Activated CD4-positive, alpha-beta T cell treated with anti-CD3 and anti-CD28 coated beads for 1 hour (primary cell): ENCODE results near the gene FASN.

Source experiments
- DNase-seq: peaks from one replicate; pipeline ENCODE4 v3.0.0-alpha.2; 2020

Gene FASN

DNA sequence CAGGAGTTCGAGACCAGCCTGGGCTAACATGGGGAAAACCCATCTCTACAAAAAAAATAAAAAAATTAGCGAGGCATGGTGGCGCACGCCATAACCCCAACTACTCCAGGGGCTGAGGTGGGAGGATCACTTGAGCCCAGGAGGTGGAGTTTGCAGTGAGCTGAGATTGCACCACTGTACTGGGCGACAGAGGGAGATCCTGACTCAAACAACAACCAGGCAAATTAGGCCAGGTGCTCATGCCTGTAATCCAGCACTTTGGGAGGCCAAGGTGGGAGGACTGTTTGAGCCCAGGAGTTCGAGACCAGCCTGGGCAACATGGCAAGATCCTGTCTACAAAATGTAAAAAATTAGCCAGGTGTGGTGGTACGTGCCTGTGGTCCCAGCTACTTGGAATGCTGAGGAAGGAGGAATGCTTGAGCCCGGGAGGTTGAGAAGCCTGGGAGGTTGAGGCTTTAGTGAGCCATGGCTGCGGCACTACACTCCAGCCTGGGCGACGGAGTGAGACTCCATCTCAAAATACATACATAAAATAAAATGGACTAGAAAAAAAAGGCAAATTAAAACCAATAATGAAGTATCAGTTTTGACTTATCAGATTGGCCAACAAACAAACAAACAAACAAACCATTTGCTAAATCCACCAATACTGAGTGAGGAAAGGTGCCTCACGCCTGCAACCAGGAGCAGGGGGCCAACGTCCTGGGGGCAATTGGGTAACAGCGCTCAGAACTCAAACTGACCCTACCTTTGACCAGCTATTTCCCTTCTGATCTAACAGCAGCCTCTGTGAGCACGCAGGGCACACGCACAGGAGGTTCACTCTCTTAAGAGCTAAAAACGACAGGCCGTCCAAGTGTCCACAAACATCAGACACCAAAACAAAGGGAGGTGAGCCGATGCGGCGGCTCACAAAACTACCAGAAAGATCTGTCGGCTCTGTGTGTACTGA lies 19.4 kb upstream of the FASN start:
- no peak for DNase-seq

DNA sequence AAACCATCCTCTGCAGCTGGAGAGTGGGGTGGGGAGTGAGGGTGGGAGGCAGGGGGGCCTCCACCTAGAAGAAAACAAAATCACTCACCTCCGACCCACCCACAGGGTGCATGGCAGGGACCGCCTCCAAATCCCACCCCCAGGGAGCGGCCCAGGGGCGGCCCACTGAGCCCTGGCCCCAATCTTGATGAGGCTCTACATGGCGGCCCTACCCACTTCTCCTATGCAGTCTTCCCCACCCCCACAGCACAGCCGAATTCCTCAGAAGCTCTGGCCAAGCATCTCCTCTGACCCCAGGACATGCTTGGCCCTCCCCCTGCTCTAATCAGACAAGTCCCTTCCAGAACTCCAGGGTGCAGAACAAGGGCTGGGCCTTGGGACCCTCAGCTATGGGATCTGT lies 18.2 kb upstream of the FASN start:
- no peak for DNase-seq

DNA sequence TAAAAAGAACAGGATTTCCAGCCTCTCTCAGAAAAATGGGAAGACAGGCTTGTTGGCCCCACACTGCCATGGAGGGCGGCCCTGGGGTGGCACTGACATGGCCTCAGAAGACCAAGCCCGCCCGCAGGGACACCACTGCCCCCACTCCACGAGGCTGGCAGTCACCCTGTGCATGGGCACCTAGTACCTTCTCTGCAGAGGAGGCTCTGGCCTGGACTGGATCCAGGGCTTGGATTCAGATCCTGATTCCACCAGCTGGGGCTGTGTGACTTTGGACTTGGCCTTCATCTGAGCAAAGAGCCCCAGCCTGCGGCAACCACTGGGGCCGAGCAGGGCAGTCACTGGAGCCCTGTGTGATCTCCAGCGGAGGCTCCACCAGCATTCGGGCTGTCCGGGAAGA lies 16.8 kb upstream of the FASN start:
- no peak for DNase-seq

DNA sequence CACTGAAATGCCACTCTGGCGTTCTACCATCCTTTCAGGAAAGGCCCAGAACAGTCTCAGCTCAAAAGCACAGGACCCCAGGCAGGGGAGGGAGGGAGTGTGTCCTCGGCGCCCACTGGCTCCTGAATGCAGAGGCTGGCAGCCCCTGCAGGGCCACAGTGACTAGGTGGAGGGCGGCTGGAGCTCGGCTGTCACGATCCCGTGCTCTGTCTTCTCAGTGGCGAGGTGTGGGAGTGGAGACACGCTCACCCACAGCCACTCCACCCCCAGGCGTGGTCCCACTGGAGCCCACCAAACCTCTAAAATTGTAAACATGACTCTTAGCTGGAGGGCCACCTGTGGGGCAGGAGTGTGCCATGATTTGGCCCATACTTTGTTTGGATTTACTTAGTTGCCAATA lies 16.4 kb upstream of the FASN start:
- DNase-seq: no peak

DNA sequence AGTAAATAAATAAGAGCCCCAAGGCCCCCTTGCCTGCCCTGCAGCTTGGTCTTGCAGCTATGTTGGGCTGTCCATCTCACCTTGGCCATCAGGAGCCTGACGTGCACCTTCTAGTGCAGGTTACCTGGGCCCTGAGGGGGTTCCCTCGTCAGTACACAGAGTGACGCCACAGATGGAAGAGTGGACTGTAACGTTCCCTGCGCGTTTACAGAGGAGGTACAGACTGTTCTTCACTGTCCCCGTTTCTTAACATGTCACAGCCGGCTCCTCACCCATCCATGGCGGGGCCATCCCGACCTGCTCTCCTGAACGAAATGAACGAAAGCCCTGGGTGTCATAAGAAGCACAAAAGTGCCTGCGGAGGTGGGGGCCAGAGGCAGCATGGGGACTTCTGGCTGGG lies 15.9 kb upstream of the FASN start:
- no peak for DNase-seq

DNA sequence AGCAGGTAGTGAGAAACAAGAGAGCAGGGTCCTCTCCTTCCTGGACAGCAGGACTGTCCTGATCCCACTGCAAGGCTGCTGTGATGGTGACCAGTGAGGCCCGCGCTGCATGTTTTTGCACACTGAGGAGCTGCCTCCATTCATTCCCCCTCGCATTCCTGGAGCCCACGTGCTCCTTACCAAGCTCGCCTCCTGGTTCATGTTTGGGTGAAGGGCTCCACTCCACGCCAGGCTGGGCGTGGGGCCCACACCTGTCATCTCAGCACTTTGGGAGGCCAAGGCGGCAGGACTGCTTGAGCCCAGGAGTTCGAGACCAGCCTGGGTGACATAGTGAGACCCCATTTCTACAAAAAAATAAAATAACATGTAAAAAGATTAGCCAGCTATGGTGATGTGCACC lies 15.4 kb upstream of the FASN start:
- DNase-seq: no peak

DNA sequence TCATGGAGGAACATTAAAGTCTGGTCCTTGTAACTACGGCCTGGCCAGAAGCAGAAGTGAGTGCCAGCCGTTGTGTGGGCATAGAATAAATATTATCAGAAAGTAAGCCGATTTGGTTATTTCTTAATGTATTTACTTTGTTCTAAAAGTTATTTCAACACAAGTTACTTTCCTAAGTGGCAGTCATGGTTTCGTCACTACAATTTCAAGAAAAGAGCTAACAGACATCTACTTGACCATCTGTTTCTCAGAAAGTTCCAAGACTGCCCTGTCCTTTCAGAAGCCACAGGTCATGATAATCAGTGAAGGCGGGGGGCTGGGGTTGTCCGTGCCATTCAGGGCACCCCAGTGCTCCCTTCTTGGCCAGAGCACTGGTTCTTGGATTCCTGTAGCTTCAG lies 14.9 kb upstream of the FASN start:
- no peak for DNase-seq

DNA sequence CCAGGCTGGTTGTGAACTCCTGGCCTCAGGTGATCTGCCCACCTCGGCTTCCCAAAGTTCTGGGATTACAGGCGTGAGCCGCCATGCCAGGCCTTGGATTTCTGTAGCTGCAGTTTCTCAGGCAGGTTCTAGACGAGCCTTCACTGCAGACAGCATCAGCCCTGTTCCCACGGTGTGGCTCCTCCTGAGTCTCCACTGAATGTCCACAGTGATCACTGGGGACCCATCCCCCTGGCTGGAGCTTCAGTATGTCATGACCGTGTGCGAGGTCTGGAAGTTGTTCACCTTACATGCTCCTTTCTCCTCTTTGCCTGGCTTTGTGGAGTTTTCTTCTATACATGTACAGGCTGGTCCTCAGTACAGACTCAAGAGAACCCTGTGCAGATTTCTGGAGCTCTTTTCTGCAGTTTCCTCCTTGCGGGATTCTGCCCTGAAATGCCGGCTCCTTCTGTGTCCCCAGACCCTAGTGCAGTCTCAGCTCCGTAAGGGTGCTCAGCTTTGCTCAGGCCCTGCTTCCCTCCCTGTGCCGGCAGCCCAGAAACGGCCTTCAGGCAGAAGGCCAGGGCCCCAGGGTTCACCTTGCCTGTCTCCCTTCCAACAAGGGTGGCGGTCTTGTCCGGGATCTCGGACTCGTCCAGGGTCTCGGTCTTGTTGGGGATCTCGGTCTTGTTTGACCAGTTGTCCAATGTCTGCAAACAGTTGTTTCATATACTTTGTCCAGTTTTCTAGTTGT lies 14.3 kb upstream of the FASN start:
- DNase-seq: no peak

DNA sequence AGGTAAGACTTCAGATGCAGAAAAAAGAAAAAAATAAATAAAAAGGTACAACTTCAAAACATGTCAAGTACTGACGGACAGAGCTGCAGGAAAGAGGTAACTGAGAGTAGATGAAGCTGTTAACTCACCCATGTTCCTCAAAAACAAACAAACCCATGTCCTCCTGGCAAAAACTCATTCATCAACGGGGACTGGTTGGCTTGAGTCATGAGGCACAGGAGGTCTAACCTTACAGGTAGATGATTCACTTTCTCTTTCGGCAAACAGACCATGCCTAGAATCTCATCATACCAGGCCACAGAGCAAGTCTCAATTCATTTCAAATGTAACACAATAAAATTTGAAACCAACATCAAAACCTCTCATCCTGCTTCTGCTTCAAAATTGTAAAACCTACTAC lies 12.3 kb upstream of the FASN start:
- DNase-seq: no peak

DNA sequence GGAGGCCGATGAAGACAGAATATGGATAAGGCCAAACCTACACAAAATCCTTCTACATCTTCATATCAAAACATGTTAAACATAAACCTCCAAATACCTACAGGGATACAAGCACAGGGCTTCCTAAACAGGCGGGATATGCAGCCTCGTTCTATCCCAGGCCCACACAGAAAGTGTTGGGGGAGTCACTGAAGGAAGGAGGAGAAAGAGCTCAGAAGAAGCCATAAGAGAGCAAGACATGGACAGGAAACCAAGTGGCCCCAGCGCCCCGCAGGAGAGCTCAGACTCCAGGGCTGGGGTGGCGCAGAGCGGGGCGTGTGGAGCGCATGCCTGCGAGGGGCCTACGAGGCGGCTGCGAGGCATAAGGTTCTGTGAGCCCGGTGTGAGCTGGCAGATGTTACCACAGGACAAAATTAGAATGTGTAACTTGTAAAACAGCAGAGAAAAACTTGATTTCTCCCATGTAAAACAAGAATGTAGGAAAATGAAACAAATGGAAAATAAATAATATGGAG lies 11.0 kb upstream of the FASN start:
- no peak for DNase-seq

DNA sequence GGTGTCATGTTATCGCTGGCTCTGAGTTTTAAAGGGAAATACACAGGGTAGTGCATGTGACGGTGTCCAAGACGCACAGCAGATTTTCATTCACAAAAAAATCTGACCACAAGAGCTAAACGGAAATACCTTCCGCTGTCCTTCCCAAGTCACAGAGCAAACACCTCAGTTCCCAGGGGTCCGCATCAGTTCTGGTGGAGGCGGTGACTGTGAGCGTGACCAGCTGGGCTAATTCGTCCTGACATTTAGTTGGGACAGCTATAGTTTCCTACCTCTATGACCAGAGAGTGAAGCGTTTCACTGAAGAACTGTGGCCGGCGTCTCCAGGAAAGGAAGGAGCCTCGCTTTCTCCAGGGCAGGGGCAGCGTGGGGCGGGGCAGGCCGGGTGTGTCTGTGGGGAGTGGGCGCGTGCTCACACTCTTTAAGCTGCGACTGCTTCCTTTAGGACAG lies 10.5 kb upstream of the FASN start:
- no peak for DNase-seq

DNA sequence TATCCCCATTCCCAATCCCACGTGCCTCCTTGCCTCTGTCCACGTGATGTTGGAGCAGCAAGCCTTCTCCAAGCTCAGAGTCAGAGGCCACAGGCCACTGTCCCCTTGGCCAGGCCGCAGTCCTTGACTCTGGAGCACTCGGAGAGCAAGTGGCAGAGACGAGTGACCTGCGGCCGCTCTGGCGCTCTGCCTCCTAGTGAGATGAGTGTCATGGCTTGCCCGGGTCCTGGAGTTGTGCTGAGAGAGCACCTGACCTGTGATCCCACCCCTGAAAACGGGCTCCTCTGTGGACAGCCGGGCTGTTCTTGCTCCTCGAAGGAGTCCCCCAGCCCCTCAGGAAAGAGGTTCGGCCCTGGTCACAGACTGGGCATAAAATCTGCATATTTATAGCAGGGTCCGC lies 10.0 kb upstream of the FASN start:
- no peak for DNase-seq

DNA sequence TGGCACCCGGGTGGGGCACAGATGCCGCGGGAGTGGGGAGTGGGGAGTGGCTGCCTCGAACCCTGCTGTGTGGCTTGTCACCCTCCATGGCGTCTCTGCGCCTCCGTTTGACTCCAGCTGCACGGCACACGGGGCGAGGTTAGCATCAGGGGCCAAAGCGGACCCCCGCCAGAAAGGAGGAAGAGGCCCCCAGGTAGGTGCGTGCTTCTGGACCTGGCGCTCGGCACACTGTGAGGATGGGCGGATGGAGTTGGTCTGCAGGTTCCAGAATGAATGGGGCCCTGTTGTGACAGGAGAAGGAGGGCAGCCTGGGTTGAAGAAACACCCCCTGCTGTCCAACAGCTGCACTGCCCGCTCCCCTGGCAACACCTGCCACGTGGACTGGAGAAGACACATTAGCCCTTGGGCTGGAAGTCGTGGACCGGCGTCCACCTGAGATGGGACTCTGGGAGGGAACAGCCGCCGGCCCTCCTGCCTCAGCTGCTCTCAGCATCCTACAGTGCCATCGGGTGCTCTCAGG lies 9.4 kb upstream of the FASN start:
- DNase-seq: no peak

DNA sequence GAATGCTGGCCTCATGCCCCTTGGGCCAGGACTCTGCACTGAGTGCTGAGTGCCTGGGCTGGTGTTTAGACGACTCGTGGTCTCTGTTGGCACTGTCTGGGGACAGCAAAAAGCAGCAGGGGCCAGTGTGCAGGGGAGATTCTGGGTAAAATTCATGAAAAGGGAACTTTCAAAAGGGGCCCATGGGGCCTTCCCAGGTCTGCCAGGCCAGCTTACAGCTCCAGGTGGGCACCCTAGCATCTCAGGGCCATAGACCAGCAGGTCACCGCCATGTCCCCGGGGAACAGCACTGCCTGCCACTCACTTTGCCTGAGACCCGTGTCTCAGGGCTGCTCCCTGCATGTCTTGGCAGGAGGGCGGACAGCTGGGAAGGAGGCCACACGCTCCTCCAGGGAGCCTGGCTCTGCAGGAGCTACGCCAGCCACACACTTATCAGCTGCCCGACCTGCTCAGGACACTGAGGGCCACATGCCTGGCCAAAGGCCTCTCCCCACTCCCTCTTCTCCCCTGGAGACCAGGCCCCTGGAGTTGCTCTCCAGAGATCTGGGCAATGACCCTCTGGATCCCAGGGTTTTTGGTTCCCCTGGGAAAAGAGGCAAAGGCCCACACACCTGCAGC lies 8.8 kb upstream of the FASN start:
- DNase-seq: no peak

DNA sequence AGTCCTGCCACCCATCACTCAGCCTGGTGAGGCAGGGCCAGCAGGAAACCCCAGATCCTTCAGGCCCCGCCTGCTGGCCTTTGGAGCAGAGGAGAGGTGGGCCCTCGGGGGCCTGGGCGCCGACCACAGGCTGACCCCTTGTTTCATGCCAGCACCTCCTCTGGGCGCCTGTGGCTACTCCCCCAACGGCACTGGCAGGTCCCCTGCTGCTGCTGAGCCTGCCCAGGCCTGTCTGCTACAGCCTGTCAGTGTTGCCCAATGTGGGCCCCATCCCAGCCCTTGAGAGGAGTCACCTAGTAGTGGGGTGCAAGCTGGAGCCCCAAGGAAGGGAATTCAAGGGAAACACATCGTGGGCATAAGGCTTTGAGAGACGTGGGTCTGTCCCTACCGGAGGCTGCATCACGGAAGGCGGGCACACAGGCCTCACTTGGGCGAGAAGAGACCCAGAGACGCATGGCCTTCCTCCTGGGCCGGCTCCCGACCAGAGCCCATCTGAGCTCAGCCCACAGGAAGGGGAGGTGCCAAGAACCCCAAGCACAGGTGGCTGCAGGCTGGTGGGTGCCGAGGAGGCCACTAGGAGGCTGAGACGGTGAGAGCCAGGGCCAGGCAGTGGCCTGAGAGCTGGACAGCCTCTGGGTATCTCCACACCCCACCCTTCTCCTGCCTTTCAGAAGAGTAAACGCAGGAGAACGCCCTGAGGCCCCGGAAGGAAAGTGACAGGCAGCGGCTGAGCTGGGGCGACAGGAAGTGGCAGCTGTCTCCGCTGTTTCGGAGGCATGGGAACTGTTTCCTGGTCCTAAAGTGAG lies 8.0 kb upstream of the FASN start:
- peak; percentile 38 for DNase-seq

DNA sequence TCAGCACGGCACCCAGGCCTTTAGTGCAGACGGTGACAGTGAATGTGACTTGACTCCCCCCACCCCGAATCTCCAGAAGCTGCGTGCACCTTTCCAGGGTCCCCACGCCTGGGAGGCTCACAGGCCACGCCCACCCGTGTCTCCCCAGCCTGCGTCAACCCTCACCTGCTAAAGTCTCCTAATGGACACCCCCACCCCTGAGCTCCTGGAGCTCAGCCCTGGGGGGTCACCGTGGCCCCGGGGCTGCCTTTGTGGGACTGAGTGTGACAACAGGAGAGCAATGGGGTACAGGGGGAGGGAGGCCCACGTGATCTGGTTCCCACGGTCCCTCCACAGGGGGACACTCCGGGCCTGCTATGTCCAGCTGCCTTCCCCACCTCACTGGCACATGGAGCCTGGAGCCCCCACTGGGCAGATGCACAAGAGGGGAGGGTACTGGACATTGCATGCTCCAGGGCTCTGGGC lies 7.4 kb upstream of the FASN start:
- no peak for DNase-seq

DNA sequence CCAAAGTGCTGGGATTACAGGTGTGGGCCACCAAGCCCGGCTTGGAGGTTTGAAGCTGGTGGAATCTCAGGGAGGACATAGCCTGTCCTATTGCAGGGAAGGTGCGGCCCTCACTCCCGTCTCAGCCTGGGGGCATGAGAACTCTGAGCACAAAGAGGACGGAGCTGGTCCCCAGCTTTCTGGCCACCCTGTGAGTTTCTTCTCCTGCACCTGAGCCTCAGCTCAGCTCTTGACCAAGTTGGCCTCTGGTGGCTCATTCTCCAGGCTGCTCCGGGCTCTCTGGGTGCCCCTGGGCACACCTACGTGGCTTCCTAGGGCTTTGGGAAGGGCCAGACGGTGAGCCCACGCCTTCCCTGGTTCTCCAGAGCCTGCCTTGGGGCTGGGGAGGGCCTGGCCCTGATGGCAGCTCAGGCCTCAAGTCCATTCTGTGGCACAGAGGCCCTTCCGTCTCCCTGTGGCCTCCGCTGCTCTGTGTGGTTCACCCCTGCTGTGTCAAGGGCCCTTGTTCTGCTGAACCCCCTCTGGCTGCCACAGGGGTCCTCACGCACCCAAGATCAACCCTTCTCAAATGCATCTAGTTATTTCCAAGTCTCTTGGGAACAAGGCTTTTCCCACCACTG lies 6.9 kb upstream of the FASN start:
- DNase-seq: no peak

DNA sequence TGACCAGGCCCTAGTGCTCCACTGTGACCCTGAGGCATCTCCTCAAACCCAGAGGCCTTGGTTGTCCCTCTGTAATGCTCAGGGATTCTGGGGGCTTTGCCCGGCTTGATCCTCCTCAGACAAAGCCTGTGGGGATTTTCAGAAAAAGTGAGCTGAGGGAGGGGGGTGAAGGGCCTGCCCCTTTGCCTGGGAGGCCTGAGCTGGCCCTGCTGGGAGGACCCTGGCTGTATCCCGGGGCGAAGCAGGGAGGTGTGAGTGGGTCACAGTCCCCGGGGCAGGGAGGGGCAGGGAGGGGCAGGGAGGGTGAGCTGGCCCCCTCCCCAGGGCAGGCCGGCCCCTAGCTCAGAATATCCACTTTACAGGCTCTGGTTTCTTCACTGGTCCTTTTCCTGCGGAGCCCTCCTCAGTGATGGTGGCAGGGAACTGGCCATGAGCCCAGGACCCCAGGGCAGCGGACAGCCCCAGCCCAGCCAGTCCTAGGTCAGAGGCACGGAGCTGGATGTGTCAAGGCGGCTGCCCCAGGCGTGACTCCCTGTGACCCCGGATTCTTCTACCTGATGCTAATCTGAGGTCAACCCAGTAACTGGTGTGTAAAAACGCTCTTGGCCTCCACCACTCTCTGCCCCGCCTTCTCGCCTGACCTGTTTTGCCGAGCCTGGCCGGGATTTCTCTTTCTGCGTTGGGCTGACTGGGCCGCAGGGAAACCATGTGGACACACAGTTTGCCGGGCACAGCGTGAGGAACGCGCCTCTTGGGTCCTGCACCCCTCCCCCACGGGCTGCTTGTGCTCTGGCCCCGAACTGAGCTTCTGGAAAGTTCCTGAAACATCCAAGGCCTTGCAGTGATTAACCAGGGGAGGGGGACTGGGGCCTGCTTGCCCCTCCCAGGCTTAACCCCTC lies 5.8 kb upstream of the FASN start:
- DNase-seq: no peak

DNA sequence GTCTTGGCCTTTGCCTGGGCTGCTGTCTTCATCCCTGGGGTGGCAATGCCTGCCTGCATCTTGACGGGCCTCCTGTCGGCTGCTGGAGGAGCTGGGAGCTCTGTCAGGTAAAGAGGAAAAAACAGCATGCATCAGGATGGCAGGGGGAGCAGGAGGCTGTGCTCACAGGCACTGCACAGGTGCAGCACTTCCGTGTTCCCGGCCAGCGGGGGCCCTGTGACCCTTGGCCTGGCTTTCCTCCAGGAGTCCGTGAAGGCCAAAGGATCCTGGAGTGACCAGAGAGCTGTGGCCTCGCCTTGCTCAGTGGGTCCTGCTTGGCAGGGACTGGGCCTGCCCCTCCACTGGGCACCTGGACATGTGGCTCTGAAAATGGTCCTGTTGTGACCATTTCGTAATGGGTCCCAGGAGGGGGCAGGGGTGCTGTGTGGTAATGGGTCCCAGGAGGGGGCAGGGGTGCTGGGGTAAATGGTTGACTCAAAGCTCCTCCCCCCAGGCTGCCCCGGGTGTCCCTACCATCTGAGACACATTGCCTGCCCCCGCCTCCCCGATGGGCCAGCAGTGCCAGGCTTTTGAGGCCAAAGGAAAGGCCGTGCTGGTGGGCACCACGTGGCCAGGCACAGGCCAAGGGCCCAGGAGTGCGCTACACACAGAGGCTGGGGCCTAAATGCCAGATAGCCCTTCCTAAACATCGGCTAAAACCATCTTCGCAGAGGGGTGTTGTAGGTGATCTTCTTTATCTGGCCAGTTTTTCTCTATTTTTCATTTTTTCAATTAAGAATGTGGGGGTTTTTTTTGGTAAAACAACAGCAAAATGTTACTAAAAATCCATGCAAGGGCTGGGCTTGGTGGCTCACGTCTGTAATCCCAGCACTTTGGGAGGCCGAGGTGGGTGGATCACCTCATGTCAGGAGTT lies 4.0 kb upstream of the FASN start:
- no peak for DNase-seq

DNA sequence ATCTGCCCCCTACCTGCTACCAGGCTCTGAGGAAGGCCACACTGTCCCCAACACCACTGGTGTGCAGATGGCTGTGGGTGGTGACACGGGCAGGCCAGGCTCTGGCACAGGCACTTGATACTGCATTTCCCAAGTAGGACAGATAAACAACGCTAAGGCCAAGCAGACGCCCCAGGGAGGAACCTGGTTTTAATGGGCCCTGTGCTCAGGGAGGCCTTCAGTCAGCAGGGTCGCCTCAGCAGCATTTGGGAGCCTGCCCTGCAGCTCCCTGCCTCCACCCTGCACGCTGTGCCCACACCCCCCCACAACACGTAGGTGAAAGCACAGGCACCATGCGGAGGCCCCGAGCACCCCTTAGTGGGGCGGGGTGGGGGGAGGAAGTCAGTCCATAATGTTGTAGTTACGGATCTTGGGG lies 3.3 kb upstream of the FASN start:
- no peak for DNase-seq
